Activated T-cell treated with anti-CD3 and anti-CD28 coated beads, Interleukin-2, amount 50 U/mL, for 24 hours (primary cell): ENCODE data around the gene SLC9A4.
A peak's percentile ranks its signal among the peaks of the same experiment; 100 is the strongest.

Source experiments
- DNase-seq: peaks from one replicate; pipeline ENCODE4 v3.0.0-alpha.2; 2020
- H3K27ac Mint-ChIP-seq: 2 replicates; pipeline ENCODE4 v1.8.0; 2020; ENCODE audit warnings: mild to moderate bottlenecking, mixed read lengths
- H3K27me3 Mint-ChIP-seq: 2 replicates; pipeline ENCODE4 v1.8.0; 2020; ENCODE audit warnings: mixed read lengths
- H3K36me3 Mint-ChIP-seq: 2 replicates; pipeline ENCODE4 v1.8.0; 2020; ENCODE audit warnings: low read depth, mixed read lengths
- H3K4me1 Mint-ChIP-seq: 2 replicates; pipeline ENCODE4 v1.8.0; 2020; ENCODE audit warnings: low read depth, mixed read lengths
- H3K4me3 Mint-ChIP-seq: 2 replicates; pipeline ENCODE4 v1.8.0; 2020; ENCODE audit warnings: mild to moderate bottlenecking, moderate library complexity, mixed read lengths
- H3K9me3 Mint-ChIP-seq: 2 replicates; pipeline ENCODE4 v1.8.0; 2020; ENCODE audit warnings: mixed read lengths

The SLC9A4 gene

GRCh38 chr2:102473020-102473419, at the start of gene SLC9A4:
Gene SLC9A4 (plus strand): TSS chr2:102473226. CDS start chr2:102473760, 534 bp downstream.
- H3K27ac Mint-ChIP-seq, result no peak within 1 kb of the TSS
- no peaks in the 10 kb centered on the region for H3K36me3 Mint-ChIP-seq
- peaks cover 38% of the 10 kb centered on the region for H3K27me3 Mint-ChIP-seq
- no peaks in the 10 kb centered on the region for H3K4me1 Mint-ChIP-seq
- H3K4me3 Mint-ChIP-seq, result no peak within 1 kb of the TSS
- peaks cover 8% of the 10 kb centered on the region for H3K9me3 Mint-ChIP-seq
- DNase-seq, result peak; percentile 64

- Mint-ChIP-seq H3K27me3 (no peaks in the 10 kb centered on the region), H3K27ac (peak overlapping the region; percentile 7), H3K4me3 (peak overlapping the region; percentile 45), H3K4me1 (peaks cover 92% of the 10 kb centered on the region), H3K9me3 (peaks cover 3% of the 10 kb centered on the region), H3K36me3 (peaks cover 62% of the 10 kb centered on the region)
- DNase-seq, result no peak
Measured at GRCh38 chr2:102423368-102423767, 49.7 kb upstream of the SLC9A4 start.

- peak overlapping the region; percentile 67 for H3K27ac Mint-ChIP-seq
- peaks cover 66% of the 10 kb centered on the region for H3K36me3 Mint-ChIP-seq
- no peak overlapping the region for H3K4me3 Mint-ChIP-seq
- H3K4me1 Mint-ChIP-seq, result peaks cover 90% of the 10 kb centered on the region
- H3K9me3 Mint-ChIP-seq, result peaks cover 3% of the 10 kb centered on the region
- no peak for DNase-seq
- H3K27me3 Mint-ChIP-seq, result no peaks in the 10 kb centered on the region
Measured at GRCh38 chr2:102424754-102425153, 48.3 kb upstream of the SLC9A4 start.

GRCh38 chr2:102425441-102426132, 47.4 kb upstream of the SLC9A4 start:
- H3K9me3 Mint-ChIP-seq, result peaks cover 3% of the 10 kb centered on the region
- H3K27me3 Mint-ChIP-seq, result no peaks in the 10 kb centered on the region
- H3K36me3 Mint-ChIP-seq, result peaks cover 68% of the 10 kb centered on the region
- H3K27ac Mint-ChIP-seq, result peak overlapping the region; percentile 22
- H3K4me1 Mint-ChIP-seq, result peaks cover 89% of the 10 kb centered on the region
- H3K4me3 Mint-ChIP-seq, result no peak overlapping the region
- no peak for DNase-seq

- no peak overlapping the region for H3K27ac Mint-ChIP-seq
- H3K4me1 Mint-ChIP-seq, result peaks cover 84% of the 10 kb centered on the region
- peaks cover 65% of the 10 kb centered on the region for H3K36me3 Mint-ChIP-seq
- H3K27me3 Mint-ChIP-seq, result no peaks in the 10 kb centered on the region
- H3K4me3 Mint-ChIP-seq, result no peak overlapping the region
- peaks cover 3% of the 10 kb centered on the region for H3K9me3 Mint-ChIP-seq
- no peak for DNase-seq
Measured at GRCh38 chr2:102427249-102427648, 45.8 kb upstream of the SLC9A4 start.

- H3K4me3 Mint-ChIP-seq, result no peak overlapping the region
- H3K27ac Mint-ChIP-seq, result peak overlapping the region; percentile 39
- H3K9me3 Mint-ChIP-seq, result peaks cover 3% of the 10 kb centered on the region
- H3K27me3 Mint-ChIP-seq, result no peaks in the 10 kb centered on the region
- H3K4me1 Mint-ChIP-seq, result peaks cover 76% of the 10 kb centered on the region
- peaks cover 59% of the 10 kb centered on the region for H3K36me3 Mint-ChIP-seq
- no peak for DNase-seq
Measured at GRCh38 chr2:102428573-102428972, 44.5 kb upstream of the SLC9A4 start.

- DNase-seq, result no peak
- Mint-ChIP-seq H3K4me1 (peaks cover 65% of the 10 kb centered on the region), H3K27me3 (no peaks in the 10 kb centered on the region), H3K4me3 (no peak overlapping the region), H3K36me3 (peaks cover 48% of the 10 kb centered on the region), H3K9me3 (peaks cover 3% of the 10 kb centered on the region), H3K27ac (no peak overlapping the region)
Measured at GRCh38 chr2:102432386-102432785, 40.6 kb upstream of the SLC9A4 start.

- no peak overlapping the region for H3K27ac Mint-ChIP-seq
- H3K36me3 Mint-ChIP-seq, result peaks cover 35% of the 10 kb centered on the region
- DNase-seq, result no peak
- no peaks in the 10 kb centered on the region for H3K9me3 Mint-ChIP-seq
- peaks cover 55% of the 10 kb centered on the region for H3K4me1 Mint-ChIP-seq
- H3K4me3 Mint-ChIP-seq, result no peak overlapping the region
- H3K27me3 Mint-ChIP-seq, result no peaks in the 10 kb centered on the region
Measured at GRCh38 chr2:102433973-102434654, 38.9 kb upstream of the SLC9A4 start.

- Mint-ChIP-seq H3K27me3 (no peaks in the 10 kb centered on the region), H3K27ac (peak overlapping the region; percentile 39), H3K4me3 (no peak overlapping the region), H3K4me1 (peaks cover 48% of the 10 kb centered on the region), H3K9me3 (no peaks in the 10 kb centered on the region), H3K36me3 (peaks cover 30% of the 10 kb centered on the region)
- DNase-seq, result no peak
Measured at GRCh38 chr2:102434655-102435381, 38.2 kb upstream of the SLC9A4 start.

- peaks cover 39% of the 10 kb centered on the region for H3K4me1 Mint-ChIP-seq
- H3K4me3 Mint-ChIP-seq, result no peak overlapping the region
- H3K9me3 Mint-ChIP-seq, result no peaks in the 10 kb centered on the region
- H3K36me3 Mint-ChIP-seq, result peaks cover 26% of the 10 kb centered on the region
- DNase-seq, result no peak
- no peaks in the 10 kb centered on the region for H3K27me3 Mint-ChIP-seq
- H3K27ac Mint-ChIP-seq, result peak overlapping the region; percentile 84
Measured at GRCh38 chr2:102435741-102436140, 37.3 kb upstream of the SLC9A4 start.

- Mint-ChIP-seq H3K9me3 (no peaks in the 10 kb centered on the region), H3K4me3 (peak overlapping the region; percentile 23), H3K36me3 (peaks cover 23% of the 10 kb centered on the region), H3K27me3 (no peaks in the 10 kb centered on the region), H3K4me1 (peaks cover 35% of the 10 kb centered on the region), H3K27ac (peak overlapping the region; percentile 84)
- no peak for DNase-seq
Measured at GRCh38 chr2:102436323-102436722, 36.7 kb upstream of the SLC9A4 start.

- Mint-ChIP-seq H3K9me3 (no peaks in the 10 kb centered on the region), H3K4me3 (peak overlapping the region; percentile 48), H3K27me3 (no peaks in the 10 kb centered on the region), H3K36me3 (peaks cover 21% of the 10 kb centered on the region), H3K27ac (no peak overlapping the region), H3K4me1 (peaks cover 31% of the 10 kb centered on the region)
- DNase-seq, result no peak
Measured at GRCh38 chr2:102437122-102437521, 35.9 kb upstream of the SLC9A4 start.

- Mint-ChIP-seq H3K36me3 (peaks cover 15% of the 10 kb centered on the region), H3K27ac (no peak overlapping the region)
Measured at GRCh38 chr2:102438111-102438510, 34.9 kb upstream of the SLC9A4 start.

GRCh38 chr2:102438578-102438977, 34.4 kb upstream of the SLC9A4 start:
- Mint-ChIP-seq H3K4me1 (peaks cover 37% of the 10 kb centered on the region), H3K36me3 (peaks cover 14% of the 10 kb centered on the region), H3K4me3 (no peak overlapping the region), H3K27ac (no peak overlapping the region), H3K27me3 (no peaks in the 10 kb centered on the region), H3K9me3 (no peaks in the 10 kb centered on the region)
- DNase-seq, result no peak

More at GRCh38 chr2:102438111-102438510, 34.9 kb upstream of the SLC9A4 start:
- Mint-ChIP-seq H3K9me3 (no peaks in the 10 kb centered on the region), H3K4me3 (no peak overlapping the region), H3K4me1 (peaks cover 33% of the 10 kb centered on the region), H3K27me3 (no peaks in the 10 kb centered on the region)
- no peak for DNase-seq
